ENCODE results near the gene SPIRE2. TPM values are rescaled to one million over a fixed set of nuclear protein-coding genes. Genes with fewer than 3 reads are reported as not detected.

The SPIRE2 gene
- total RNA-seq, 3 donors from 2014 or later = 0.21 to 0.49 (median 0.23) TPM

DNA sequence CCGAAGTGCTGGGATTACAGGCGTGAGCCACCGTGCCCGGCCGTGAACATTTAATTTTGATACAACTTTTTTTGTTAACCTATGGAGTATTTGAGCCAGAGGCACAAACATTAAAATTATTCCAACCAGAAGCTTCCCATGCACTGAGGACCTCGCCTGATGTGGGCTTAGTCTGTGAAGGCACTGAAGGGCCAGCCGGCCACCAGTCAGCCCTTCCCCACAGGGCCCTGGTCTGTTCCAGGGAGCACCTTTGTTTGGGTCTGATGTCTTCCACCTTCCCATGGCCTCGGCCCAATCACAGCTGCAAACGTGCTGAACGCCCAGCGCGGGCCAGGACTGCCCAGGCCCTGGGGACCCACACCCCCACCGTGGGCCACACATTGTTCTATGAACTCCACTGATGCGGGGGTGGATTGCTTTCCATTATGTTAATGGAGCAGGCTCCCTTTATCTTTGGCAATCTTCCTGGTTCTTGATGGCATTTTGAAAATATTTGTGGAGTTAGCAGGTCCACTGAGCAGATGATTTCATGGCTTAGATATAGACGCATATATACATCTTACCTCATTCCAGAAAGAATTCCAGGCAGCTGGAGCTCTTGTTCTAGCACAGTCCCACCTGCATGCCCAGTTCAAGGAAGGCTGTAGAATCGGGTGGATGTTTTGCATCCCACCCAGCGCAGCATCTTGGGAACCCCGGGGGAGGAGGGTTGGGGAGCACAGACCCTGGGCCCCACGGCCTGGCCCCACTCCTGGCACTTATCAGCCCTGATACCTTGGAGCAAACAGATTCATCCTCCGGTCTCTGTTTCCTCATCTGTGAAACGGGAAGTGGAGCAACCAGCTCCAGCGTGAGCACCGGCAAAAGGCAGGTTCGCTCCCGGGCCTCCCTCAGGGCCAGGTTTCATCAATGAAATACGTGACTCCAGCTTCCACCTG, 14.5 kb downstream of the SPIRE2 start:
- Mint-ChIP-seq H3K4me1 (ENCODE audit: low read depth) (peaks cover 27% of the 10 kb centered on the region), H3K4me3 (no peak overlapping the region)

DNA sequence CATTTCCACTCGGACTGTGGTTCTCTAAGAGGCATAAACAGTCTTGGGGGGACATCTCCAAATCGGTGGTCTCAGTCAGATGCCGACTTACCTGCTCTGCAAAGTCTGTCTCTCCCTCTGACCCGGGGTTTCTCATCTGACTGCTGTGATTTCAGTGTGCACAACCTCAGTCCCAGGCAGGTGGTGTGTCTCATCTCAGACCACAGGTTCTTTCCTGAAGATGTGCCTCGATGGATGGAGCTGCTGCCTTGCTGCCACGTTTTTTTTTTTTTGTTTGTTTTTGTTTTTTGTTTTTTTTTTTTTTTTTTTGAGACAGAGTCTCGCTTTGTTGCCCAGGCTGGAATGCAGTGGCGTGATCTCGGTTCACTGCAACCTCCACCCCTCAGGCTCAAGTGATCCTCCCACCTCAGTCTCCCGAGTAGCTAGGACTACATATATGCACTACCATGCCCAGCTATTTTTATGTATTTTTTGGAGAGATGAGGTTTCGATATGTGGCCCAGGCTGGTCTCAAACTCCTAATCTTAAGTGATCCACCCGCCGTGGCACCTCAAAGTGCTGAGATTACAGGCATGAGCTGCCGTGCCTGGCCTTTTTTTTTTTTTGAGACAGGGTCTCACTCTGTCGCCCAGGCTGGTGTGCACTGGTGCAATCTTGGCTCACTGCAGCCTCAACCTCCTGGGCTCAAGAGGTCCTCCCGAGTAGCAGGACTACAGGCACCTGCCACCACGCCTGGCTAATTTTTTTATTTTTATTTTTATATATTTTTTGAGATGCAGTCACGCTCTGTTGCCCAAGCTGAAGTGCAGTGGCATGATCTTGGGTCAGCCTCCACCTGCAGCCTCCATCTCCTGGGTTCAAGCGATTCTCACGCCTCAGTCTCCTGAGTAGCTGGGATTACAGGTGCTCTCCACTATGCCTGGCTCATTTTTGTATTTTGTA, 15.4 kb downstream of the SPIRE2 start:
- no peak for DNase-seq
- H3K27me3 Mint-ChIP-seq (ENCODE audit: low read depth) = no peaks in the 10 kb centered on the region
- no peaks in the 10 kb centered on the region for H3K9me3 Mint-ChIP-seq
- H3K36me3 Mint-ChIP-seq (ENCODE audit: insufficient read depth) = no peaks in the 10 kb centered on the region
- H3K4me1 Mint-ChIP-seq (ENCODE audit: low read depth) = peaks cover 19% of the 10 kb centered on the region
- ATAC-seq = no peak
- H3K4me3 Mint-ChIP-seq = no peak overlapping the region

More for the DNA sequence above, 14.5 kb downstream of the SPIRE2 start:
- no peaks in the 10 kb centered on the region for H3K27me3 Mint-ChIP-seq (ENCODE audit: low read depth)
- DNase-seq (no peak), ATAC-seq (no peak)
- H3K36me3 Mint-ChIP-seq (ENCODE audit: insufficient read depth) = no peaks in the 10 kb centered on the region
- no peaks in the 10 kb centered on the region for H3K9me3 Mint-ChIP-seq

DNA sequence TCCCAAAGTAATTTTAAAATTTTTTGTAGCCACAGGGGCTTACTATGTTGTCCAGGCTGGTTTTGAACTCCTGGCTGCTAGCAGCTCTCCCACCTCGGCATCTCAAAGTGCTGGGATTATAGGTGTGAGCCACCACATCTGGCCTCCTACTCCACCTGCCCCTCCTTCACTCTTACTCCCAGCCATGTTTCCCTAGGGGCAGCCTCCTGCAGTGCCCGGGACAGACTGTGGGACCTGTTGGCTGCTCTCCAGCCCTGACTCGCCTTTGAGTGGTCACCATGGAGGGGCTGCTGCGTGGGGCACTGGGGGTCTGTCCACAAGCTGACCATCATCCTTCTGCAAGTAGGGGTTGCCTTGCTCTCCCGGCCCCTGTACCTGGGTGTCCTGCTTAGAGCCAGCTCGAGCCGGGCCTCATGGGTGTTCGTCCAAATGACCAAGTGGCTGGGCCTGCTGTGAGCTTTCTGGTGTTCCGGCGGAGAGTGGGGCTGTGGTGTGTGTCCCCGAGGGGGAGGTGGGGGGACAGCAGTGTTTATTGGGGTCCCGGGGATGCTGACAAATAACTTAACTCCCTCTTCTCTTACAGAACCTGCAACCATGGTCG, 16.6 kb downstream of the SPIRE2 start:
- peaks cover 16% of the 10 kb centered on the region for H3K4me1 Mint-ChIP-seq (ENCODE audit: low read depth)
- no peaks in the 10 kb centered on the region for H3K9me3 Mint-ChIP-seq
- no peak overlapping the region for H3K4me3 Mint-ChIP-seq
- no peaks in the 10 kb centered on the region for H3K27me3 Mint-ChIP-seq (ENCODE audit: low read depth)
- no peaks in the 10 kb centered on the region for H3K36me3 Mint-ChIP-seq (ENCODE audit: insufficient read depth)
- DNase-seq = no peak
- ATAC-seq = no peak

DNA sequence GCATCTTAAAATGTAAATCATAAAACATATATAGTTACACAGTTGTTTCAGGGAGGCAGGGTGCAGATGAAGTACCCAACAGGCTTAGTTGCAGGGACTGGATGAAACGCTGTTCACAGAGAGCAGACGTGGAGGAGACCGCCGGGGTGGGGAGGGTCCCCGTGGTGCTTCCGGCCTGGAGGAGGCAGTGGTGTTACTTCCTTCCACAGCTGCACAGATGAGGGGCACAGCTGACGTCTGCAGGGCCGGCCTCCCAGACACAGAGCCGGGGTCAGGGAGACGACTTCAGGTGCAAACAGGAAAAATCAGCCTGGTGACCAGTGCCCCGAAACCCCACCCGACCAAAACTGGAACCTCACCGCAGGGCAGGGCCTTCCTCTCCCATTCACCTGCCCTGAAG, 17.1 kb downstream of the SPIRE2 start:
- no peaks in the 10 kb centered on the region for H3K9me3 Mint-ChIP-seq
- DNase-seq (no peak), ATAC-seq (peak; percentile 55 to 69)
- H3K4me3 Mint-ChIP-seq = peak overlapping the region; percentile 16
- H3K27me3 Mint-ChIP-seq (ENCODE audit: low read depth) = no peaks in the 10 kb centered on the region
- H3K36me3 Mint-ChIP-seq (ENCODE audit: insufficient read depth) = no peaks in the 10 kb centered on the region
- peaks cover 16% of the 10 kb centered on the region for H3K4me1 Mint-ChIP-seq (ENCODE audit: low read depth)

DNA sequence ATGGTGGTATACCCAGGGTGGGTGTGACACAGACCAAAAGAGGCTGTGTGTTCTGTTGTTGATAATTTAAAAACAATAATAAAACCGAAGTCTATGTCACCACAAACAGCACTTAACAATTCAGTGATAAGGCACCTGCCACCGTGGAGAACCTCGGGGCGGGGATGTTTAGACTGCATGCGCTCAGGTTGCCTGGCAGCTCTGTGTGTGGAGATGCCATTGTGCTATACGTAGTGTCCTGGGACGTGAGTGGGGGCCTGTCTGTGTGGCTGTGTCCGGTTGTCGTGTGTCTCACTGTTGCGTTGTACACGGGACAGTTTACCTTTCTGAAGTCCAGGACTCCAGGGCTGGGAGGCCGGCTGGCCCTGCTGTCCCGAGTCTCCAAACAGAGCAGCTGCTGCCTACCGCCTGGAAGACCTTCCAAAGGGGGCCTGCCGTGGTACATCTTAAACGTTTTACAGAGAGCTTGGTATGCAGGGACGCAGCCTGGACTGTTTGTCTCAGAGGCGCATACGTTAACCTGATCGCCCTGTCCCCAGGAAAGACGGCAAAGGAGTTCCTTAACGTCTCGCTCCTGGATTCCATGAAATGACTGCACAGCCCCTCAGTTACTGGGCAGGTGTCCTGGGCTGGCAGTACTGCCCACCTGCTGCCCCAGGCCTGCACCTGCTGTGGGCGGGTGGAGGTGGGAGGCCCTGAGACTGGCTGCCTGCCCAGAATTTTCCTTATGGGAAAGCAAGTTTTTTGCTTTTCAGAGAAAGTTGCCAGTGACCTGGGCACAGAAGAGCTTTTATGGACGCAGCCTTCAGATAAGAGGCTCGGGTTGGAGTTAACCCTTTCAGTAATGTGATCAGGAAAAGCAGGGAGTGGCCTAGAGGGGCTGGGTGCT, 19.0 kb downstream of the SPIRE2 start:
- Mint-ChIP-seq H3K36me3 (ENCODE audit: insufficient read depth) (no peaks in the 10 kb centered on the region), H3K27me3 (ENCODE audit: low read depth) (no peaks in the 10 kb centered on the region), H3K4me3 (no peak overlapping the region)

DNA sequence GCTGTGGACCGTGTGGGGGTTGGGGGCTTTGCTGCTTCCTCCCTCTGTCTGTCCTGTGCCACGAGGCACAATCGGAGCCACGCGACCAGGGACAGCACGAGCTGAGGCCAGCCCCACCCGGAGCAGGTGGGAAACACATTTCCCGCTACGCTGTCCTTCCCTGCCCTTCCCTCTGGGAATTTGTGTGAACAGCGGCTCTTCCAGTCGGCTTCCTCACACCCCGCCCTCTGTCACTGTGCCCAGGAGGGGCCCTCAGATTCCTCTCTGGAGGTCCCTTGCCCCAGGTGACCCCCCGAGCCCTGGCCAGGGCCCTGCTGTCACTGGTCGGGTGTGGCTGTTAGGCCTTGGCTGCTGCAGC, 19.6 kb downstream of the SPIRE2 start:
- ATAC-seq (no peak), DNase-seq (no peak)
- Mint-ChIP-seq H3K4me1 (ENCODE audit: low read depth) (peaks cover 15% of the 10 kb centered on the region), H3K36me3 (ENCODE audit: insufficient read depth) (no peaks in the 10 kb centered on the region), H3K27me3 (ENCODE audit: low read depth) (no peaks in the 10 kb centered on the region), H3K4me3 (no peak overlapping the region), H3K9me3 (no peaks in the 10 kb centered on the region)

More for the DNA sequence above, 19.0 kb downstream of the SPIRE2 start:
- H3K9me3 Mint-ChIP-seq = no peaks in the 10 kb centered on the region
- peaks cover 16% of the 10 kb centered on the region for H3K4me1 Mint-ChIP-seq (ENCODE audit: low read depth)
- ATAC-seq (no peak), DNase-seq (no peak)

DNA sequence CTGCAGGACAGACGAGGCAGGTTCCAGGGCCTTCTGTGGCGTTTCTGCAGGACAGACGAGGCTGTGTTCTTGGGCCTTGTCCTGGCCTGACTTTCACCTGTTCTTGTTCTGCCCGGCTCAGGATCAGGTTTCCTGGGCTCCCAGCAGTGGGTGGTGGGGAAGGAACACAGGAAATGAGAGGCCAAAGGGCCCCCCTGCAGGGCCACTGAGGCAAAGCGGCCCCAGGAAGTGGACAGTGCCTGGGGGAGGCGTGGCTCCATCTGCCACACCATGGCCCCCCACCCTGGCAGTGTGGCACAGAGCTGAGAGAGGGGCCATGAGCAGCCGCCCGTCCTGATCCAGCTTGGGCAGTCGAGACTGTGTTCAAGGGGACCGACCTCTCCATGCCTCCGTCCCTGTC, 20.7 kb downstream of the SPIRE2 start:
- Mint-ChIP-seq H3K36me3 (ENCODE audit: insufficient read depth) (no peaks in the 10 kb centered on the region), H3K27me3 (ENCODE audit: low read depth) (no peaks in the 10 kb centered on the region), H3K9me3 (no peaks in the 10 kb centered on the region), H3K4me1 (ENCODE audit: low read depth) (peaks cover 15% of the 10 kb centered on the region), H3K4me3 (no peak overlapping the region)
- ATAC-seq (no peak), DNase-seq (no peak)

DNA sequence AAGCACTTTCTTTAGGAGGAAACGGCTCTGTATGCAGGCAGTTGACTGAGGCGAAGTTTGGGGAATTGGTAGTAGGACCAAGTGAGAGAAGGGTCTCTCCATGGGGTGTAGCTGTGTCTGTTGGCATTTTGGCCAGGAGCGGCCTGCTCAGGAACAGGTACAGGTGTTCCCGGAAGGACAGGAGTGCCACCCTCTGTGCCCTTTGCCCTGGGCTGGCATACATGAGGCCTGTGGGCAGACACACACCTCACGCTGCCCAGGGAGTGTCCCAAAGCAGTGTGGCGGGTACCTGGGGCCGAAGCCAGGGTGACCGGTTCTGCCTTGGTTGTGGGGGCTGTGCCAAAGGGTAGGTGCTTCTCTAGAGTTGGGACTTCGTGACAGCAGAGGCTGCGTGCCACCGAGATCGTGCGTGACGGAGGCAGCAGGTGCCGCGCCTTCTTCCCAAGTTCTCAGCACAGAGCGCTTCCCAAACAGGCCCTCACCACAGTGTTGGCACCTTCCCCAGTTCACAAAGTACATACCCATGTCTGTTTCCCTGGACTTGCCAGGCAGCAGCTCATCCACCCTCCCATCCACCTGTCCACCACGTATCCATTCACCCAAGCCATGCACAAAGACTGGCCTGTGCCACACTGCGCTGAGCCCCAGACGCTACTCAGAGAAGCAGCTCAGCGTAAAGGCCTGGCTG, 25.2 kb downstream of the SPIRE2 start:
- no peak overlapping the region for H3K4me3 Mint-ChIP-seq

DNA sequence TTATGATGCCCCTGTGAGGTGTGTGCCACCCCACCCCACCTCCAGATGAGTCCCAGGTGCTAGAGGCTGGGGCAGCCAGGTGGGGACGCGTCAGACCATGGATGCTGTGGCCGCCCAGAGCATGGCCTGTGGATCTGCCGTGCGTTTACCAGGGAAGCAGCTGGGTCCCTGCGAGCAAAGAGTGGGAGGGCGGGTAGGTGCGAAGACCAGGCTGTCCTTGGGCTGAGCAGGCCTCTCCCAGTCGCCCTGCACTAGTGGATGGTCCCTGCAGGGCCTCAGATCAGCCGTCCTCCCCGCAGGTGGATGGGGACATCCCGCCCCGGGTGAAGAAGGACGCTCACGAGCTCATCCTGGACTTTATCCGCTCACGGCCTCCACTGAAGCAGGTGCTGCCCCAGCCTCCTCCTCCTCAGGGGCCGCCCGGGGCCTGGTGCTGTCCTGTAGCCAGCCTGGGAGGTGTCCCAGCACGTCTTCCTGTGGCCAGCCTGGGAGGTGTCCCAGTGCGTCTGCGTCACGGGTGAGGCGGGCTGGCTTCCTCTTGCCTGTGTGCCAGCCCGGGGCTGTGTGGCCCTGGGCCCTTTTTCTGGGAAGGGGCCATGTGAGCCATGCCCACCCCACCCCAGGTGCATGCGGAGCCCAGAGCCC, 27.1 kb downstream of the SPIRE2 start:
- no peak for ATAC-seq
- Mint-ChIP-seq H3K4me3 (no peak overlapping the region), H3K36me3 (ENCODE audit: insufficient read depth) (no peaks in the 10 kb centered on the region), H3K9me3 (no peaks in the 10 kb centered on the region), H3K4me1 (ENCODE audit: low read depth) (peaks cover under 1% of the 10 kb centered on the region), H3K27me3 (ENCODE audit: low read depth) (no peaks in the 10 kb centered on the region)
- DNase-seq = no peak

More for the DNA sequence above, 25.2 kb downstream of the SPIRE2 start:
- no peaks in the 10 kb centered on the region for H3K9me3 Mint-ChIP-seq
- H3K4me1 Mint-ChIP-seq (ENCODE audit: low read depth) = no peaks in the 10 kb centered on the region
- DNase-seq (no peak), ATAC-seq (no peak)
- no peaks in the 10 kb centered on the region for H3K36me3 Mint-ChIP-seq (ENCODE audit: insufficient read depth)
- H3K27me3 Mint-ChIP-seq (ENCODE audit: low read depth) = no peaks in the 10 kb centered on the region

DNA sequence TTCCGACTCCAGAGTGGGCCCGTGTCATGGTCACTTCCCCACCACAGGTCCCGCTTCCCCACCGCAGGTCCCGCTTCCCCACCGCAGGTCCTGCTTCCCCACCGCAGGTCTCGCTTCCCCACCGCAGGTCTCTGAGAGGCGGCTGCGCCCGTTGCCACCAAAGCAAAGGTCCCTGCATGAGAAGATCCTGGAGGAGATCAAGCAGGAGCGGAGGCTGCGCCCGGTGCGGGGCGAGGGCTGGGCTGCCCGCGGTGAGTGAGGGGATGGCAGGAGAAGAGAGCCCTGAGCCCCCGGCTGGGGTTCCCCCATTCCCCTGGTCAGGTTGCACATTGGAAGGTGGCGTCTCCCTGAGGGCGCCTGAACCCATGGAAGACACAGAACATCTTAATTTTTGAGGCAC, 27.7 kb downstream of the SPIRE2 start:
- Mint-ChIP-seq H3K4me1 (ENCODE audit: low read depth) (peaks cover 5% of the 10 kb centered on the region), H3K9me3 (no peaks in the 10 kb centered on the region), H3K27me3 (ENCODE audit: low read depth) (no peaks in the 10 kb centered on the region), H3K4me3 (no peak overlapping the region), H3K36me3 (ENCODE audit: insufficient read depth) (no peaks in the 10 kb centered on the region)
- DNase-seq = no peak
- no peak for ATAC-seq

DNA sequence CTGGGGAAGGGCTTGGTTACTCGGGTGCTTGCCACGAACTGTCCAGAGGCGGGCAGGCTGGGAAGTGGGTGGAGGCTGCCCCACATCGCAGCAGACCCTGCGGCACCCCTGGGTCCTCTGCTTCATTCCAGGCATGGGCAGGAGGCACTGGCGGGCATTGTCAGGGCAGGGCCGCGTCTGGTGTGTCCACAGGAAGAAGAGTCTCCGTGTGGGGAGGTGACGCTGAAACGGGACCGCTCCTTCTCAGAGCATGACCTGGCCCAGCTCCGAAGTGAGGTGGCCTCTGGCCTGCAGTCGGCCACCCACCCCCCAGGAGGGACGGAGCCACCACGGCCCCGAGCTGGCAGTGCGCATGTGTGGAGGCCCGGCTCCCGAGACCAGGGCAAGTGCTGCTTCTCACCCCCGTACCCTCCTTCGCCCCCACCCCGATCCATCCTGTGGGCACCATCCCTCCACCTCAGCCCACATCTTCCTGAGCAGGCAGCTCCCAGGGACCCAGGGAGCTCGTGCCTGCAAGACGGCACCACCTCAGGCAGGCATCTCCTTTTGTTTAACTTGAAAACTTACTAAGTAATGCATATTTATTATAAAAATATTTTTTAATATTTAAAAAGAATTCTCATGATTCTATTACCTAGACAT, 30.8 kb downstream of the SPIRE2 start:
- Mint-ChIP-seq H3K4me1 (ENCODE audit: low read depth) (peaks cover 26% of the 10 kb centered on the region), H3K36me3 (ENCODE audit: insufficient read depth) (no peaks in the 10 kb centered on the region), H3K27me3 (ENCODE audit: low read depth) (no peaks in the 10 kb centered on the region), H3K9me3 (no peaks in the 10 kb centered on the region), H3K4me3 (no peak overlapping the region)
- DNase-seq = no peak
- no peak for ATAC-seq

DNA sequence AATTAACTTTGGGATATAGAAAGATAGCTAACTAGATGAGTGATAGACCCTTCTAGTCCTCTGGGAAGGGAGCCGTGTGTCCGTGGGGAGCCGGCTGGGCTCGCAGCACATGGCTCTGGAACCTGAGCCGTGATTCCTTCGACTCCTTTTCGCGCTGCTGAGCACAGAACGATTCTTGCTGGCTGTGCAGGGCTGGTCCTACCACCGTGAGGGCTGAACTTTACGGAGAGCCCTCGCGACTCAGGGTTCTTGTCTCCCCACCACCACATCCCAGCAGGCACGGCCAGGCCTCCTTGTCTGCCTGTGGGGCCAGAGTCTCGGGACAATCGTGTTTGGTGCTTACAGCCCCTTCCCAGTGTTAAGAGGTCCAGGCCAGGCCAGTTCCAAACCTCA, 31.3 kb downstream of the SPIRE2 start:
- H3K36me3 Mint-ChIP-seq (ENCODE audit: insufficient read depth) = no peaks in the 10 kb centered on the region
- ATAC-seq (no peak), DNase-seq (no peak)
- H3K9me3 Mint-ChIP-seq = no peaks in the 10 kb centered on the region
- H3K4me3 Mint-ChIP-seq = no peak overlapping the region
- H3K4me1 Mint-ChIP-seq (ENCODE audit: low read depth) = peaks cover 31% of the 10 kb centered on the region
- H3K27me3 Mint-ChIP-seq (ENCODE audit: low read depth) = no peaks in the 10 kb centered on the region

Measured in activated T-cell treated with anti-CD3 and anti-CD28 coated beads, Interleukin-2, amount 50 U/mL, for 4 hours (primary cell).